ENCODE data around the gene AR. TPM values are rescaled to one million over a fixed set of nuclear protein-coding genes. Genes with fewer than 3 reads are reported as not detected.

Gene AR
- total RNA-seq, 2 donors from 2014 or later, result 2.9 to 8.2 TPM

- TF ChIP-seq CTCF (IDR thresholded peaks at IDR 0.05) (no peak), POLR2A (IDR thresholded peaks at IDR 0.05) (no peak)
- 67 to 74% methylated on average over 4 of the region's 4 CpGs for WGBS, 2 donors
- DNase-seq, result no peak
- Histone ChIP-seq H3K4me3 (no peak overlapping the region), H3K27me3 (no peaks in the 10 kb centered on the region), H3K27ac (no peak overlapping the region), H3K4me1 (no peaks in the 10 kb centered on the region), H3K9me3 (no peaks in the 10 kb centered on the region), H3K36me3 (replicated peaks in 1 of 2; ENCODE audit: insufficient read depth in 1 of 2, low read depth in 2 of 2) (no peaks in the 10 kb centered on the region)
- ATAC-seq, result no peak
- intact Hi-C loops (cut with DNase I), result no loop called here
Measured at GRCh38 chrX:67684136-67684535, 140.3 kb downstream of the AR start.

GRCh38 chrX:67692246-67692645 lies 148.4 kb downstream of the AR start:
- no peaks in the 10 kb centered on the region for H3K9me3 ChIP-seq
- H3K27ac ChIP-seq, result no peak overlapping the region
- no peak for TF ChIP-seq CTCF (IDR thresholded peaks at IDR 0.05)
- TF ChIP-seq POLR2A (IDR thresholded peaks at IDR 0.05), result no peak
- H3K27me3 ChIP-seq, result no peaks in the 10 kb centered on the region
- no peaks in the 10 kb centered on the region for H3K4me1 ChIP-seq
- H3K4me3 ChIP-seq, result no peak overlapping the region
- intact Hi-C loops (cut with DNase I), result no loop called here
- ATAC-seq, result no peak
- DNase-seq, result no peak
- no peaks in the 10 kb centered on the region for H3K36me3 ChIP-seq (replicated peaks in 1 of 2; ENCODE audit: insufficient read depth in 1 of 2, low read depth in 2 of 2)

GRCh38 chrX:67693928-67694327 lies 150.1 kb downstream of the AR start:
- intact Hi-C loops (cut with DNase I), result no loop called here
- Histone ChIP-seq H3K27me3 (no peaks in the 10 kb centered on the region), H3K4me1 (no peaks in the 10 kb centered on the region), H3K36me3 (replicated peaks in 1 of 2; ENCODE audit: insufficient read depth in 1 of 2, low read depth in 2 of 2) (no peaks in the 10 kb centered on the region), H3K4me3 (no peak overlapping the region), H3K27ac (no peak overlapping the region), H3K9me3 (no peaks in the 10 kb centered on the region)
- no peak for DNase-seq
- ATAC-seq, result no peak
- no peak for TF ChIP-seq CTCF (IDR thresholded peaks at IDR 0.05)
- no peak for TF ChIP-seq POLR2A (IDR thresholded peaks at IDR 0.05)
- 44 to 50% methylated on average over 1 of the region's 1 CpG for WGBS, 2 donors

GRCh38 chrX:67697452-67697851 lies 153.6 kb downstream of the AR start:
- no peaks in the 10 kb centered on the region for H3K36me3 ChIP-seq (replicated peaks in 1 of 2; ENCODE audit: insufficient read depth in 1 of 2, low read depth in 2 of 2)

More at GRCh38 chrX:67697452-67697851, 153.6 kb downstream of the AR start:
- DNase-seq (no peak), ATAC-seq (no peak)
- no peak for TF ChIP-seq POLR2A (IDR thresholded peaks at IDR 0.05)
- no peak for TF ChIP-seq CTCF (IDR thresholded peaks at IDR 0.05)
- Histone ChIP-seq H3K9me3 (no peaks in the 10 kb centered on the region), H3K27ac (no peak overlapping the region), H3K27me3 (no peaks in the 10 kb centered on the region), H3K4me3 (no peak overlapping the region), H3K4me1 (no peaks in the 10 kb centered on the region)
- intact Hi-C loops (cut with DNase I), result no loop called here

Data from body of pancreas (tissue), 4 donors.